GM21737 (cell line): ENCODE results near the gene RNF207.

Source experiments
- ATAC-seq: cut with Tn5 transposase; IDR thresholded peaks from one replicate; pipeline ENCODE4 v1.9.1; 2021; ENCODE audit warnings: mild to moderate bottlenecking, moderate library complexity; ENCODE audit not compliant: unreplicated experiment

RNF207 gene

DNA sequence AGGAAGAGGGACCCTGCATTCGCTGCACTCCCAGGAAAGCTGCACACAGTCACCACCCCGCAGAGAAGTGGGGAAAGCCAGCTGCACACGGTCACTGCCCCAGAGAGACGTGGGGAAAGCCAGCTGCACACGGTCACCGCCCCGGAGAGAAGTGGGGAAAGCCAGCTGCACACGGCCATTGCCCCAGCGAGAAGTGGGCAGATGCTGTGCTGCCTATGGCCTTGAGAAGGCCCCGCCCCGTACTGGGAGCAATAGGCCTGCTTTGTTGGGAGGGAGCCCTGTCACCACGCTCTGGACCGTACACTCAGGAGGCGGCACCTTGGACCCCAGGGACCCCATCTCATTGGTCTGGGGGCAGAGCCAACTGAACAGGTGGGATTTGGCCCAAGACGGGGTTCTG, 59.2 kb downstream of the RNF207 start:
- no peak for ATAC-seq

DNA sequence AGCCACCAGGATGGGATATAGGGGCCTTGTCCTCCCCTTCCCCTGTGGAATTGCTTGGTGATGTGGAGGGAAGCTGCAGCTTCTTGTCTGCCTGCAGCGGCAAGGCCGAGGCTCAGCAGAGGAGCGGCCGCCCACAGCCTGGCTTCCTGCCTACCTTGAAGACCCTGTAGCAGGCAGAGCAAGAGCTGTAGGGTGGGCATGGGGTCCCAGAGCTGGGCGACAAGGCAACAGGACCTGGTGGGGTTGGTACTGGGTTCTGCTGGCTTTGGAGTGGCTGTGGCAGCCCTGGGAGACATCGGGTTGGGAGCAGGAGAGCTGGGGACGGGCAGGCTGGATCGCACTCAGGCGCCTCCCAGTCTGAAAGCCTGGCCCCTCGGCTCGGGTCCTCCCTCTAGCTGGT, 60.7 kb downstream of the RNF207 start:
- ATAC-seq = no peak

GRCh38 chr1:6267686-6268322, 61.9 kb downstream of the RNF207 start:
- no peak for ATAC-seq

- ATAC-seq = no peak
Observed at GRCh38 chr1:6268415-6268814, 62.5 kb downstream of the RNF207 start.

DNA sequence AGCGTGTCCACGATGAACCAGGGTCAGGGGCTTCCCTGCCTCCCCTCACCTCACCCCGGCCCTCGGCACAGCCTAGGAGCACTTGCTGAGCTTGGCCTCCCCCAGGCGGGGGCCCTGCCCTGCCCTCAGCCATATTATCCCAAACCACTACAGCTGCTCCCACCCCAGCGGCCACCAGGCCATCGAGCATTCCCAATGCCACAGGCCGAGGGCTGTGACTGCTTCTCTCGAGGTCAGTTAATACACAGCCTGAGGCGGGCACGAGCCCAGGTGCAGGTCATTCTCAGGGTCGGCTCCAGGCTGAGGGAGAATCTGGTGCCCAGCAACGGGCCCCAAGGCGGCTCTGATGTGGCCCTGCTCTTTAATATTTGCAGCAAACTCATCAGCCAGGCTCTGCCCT, 63.4 kb downstream of the RNF207 start:
- ATAC-seq = no peak

DNA sequence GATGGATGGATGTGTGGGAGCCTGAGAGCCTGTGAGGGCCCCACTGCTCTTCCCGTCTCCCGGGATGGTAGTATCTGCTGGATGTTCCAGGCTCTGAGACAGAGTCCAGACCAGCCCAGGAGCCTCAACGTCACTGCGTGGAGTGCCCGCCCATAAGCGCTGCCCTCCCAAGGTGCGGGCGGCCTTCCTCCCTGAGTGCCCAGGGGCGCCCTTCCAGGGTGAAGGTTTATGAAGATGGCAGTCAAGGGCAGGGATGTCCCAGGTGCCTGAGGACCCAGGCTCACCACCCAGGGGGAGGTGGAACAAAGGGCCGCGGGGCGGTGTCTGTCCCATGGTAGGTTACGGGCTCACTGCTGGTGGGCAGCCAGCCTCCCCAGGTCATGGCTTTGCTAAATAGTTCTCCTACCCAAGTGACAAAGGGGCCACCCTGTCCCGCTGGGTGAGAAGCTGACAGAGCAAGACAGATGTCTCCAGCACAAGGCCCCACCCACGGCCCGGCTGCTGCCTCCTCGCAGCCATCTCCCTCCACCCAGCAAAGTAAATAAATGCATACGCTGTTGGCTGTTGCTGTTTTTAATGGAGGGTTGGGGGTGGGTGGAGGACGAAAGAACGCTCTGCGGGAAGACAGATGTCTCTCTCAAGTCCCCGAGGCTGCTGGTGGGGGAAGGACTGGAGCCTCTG, 63.9 kb downstream of the RNF207 start:
- ATAC-seq = no peak

DNA sequence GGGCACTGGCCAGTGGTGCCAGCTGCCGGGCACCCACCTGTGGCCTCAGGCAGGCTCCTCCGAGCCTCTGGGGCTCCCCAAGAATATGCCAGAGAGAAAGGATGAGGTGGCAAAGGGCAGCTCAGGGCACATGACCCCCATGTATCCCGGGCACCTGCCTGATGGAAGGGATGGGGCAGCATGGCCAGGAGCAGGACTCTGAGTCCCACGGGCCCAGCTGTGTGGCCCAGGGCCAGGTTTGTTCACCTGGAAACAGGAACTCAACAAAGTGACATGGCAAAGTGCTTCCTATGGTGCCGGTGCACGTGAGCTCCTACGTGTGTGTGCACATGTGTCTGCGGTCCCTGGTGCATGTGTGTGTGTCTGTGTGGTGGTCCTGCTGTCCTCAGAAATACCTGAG, 64.5 kb downstream of the RNF207 start:
- no peak for ATAC-seq
